HEK293T (cell line): Measurements from ENCODE around the gene RBM42.

Source experiments
- ARNT ChIP-seq: fragments of 450-650 bp; IDR thresholded peaks from 2 replicates; pipeline ENCODE4 v1.6.1; 2017; ENCODE audit warnings: mild to moderate bottlenecking
- BHLHE40 ChIP-seq: fragments of 450-650 bp; IDR thresholded peaks from 2 replicates; pipeline ENCODE4 v1.6.1; 2016; ENCODE audit warnings: mild to moderate bottlenecking, moderate library complexity, borderline replicate concordance
- FOXK2 ChIP-seq: fragments of 450-650 bp; IDR thresholded peaks from 2 replicates; pipeline ENCODE4 v1.6.1; 2016; ENCODE audit warnings: mild to moderate bottlenecking
- L3MBTL2 ChIP-seq: fragments of 450-650 bp; conservative IDR thresholded peaks from 2 replicates; pipeline ENCODE4 v1.6.1; 2016; ENCODE audit warnings: mild to moderate bottlenecking
- LEF1 ChIP-seq: fragments of 450-650 bp; IDR thresholded peaks from 2 replicates; pipeline ENCODE4 v1.6.1; 2017; ENCODE audit warnings: mild to moderate bottlenecking, borderline replicate concordance
- PKNOX1 ChIP-seq: fragments of 450-650 bp; IDR thresholded peaks from 2 replicates; pipeline ENCODE4 v1.6.1; 2016
- SUZ12 ChIP-seq: fragments of 450-650 bp; IDR thresholded peaks from 2 replicates; pipeline ENCODE4 v1.6.1; 2016; ENCODE audit warnings: mild to moderate bottlenecking
- TARDBP ChIP-seq: fragments of 450-650 bp; IDR thresholded peaks from 2 replicates; pipeline ENCODE4 v1.6.1; 2016

- TF ChIP-seq ARNT = no peak
- TF ChIP-seq FOXK2 = no peak
- no peak for TF ChIP-seq L3MBTL2
- TF ChIP-seq SUZ12 = no peak
- TF ChIP-seq LEF1 = no peak
- no peak for TF ChIP-seq PKNOX1
- no peak for TF ChIP-seq TARDBP
- no peak for TF ChIP-seq BHLHE40
Measured at GRCh38 chr19:35629332-35629633, 447 bp downstream of the RBM42 start.
